Measurements from ENCODE around the gene PCDHB14. TPM values are rescaled to one million over a fixed set of nuclear protein-coding genes. Genes with fewer than 3 reads are reported as not detected.
"Not testable (repeated sequence)": the region's sequence is repeated elsewhere in the genome, so short reads cannot be mapped to it uniquely, and the experiment has no call there.

The PCDHB14 gene
- total RNA-seq, result not detected in 2 replicates

- intact Hi-C loops (cut with micrococcal nuclease), result no loop called here
Observed at GRCh38 chr5:141223112-141223783, at the start of gene PCDHB14. PCDHB14 (plus strand) TSS chr5:141223343; CDS start chr5:141223506, 163 bp downstream.

DNA sequence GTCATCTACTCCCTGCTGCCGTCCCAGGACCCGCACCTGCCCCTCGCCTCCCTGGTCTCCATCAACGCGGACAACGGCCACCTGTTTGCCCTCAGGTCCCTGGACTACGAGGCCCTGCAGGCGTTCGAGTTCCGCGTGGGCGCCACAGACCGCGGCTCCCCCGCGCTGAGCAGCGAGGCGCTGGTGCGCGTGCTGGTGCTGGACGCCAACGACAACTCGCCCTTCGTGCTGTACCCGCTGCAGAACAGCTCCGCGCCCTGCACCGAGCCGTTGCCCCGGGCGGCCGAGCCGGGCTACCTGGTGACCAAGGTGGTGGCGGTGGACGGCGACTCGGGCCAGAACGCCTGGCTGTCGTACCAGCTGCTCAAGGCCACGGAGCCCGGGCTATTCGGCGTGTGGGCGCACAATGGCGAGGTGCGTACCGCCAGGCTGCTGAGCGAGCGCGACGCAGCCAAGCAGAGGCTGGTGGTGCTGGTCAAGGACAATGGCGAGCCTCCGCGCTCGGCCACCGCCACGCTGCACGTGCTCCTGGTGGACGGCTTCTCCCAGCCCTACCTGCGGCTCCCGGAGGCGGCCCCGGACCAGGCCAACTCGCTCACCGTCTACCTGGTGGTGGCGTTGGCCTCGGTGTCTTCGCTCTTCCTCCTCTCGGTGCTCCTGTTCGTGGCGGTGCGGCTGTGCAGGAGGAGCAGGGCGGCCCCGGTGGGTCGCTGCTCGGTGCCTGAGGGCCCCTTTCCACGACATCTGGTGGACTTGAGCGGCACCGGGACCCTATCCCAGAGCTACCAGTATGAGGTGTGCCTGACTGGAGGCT is 48.6 kb upstream of the PCDHB14 start:
- intact Hi-C loops (cut with micrococcal nuclease), result not testable (repeated sequence)

- intact Hi-C loops (cut with micrococcal nuclease), result no loop called here
Observed at GRCh38 chr5:141175933-141176332, 47.2 kb upstream of the PCDHB14 start.

DNA sequence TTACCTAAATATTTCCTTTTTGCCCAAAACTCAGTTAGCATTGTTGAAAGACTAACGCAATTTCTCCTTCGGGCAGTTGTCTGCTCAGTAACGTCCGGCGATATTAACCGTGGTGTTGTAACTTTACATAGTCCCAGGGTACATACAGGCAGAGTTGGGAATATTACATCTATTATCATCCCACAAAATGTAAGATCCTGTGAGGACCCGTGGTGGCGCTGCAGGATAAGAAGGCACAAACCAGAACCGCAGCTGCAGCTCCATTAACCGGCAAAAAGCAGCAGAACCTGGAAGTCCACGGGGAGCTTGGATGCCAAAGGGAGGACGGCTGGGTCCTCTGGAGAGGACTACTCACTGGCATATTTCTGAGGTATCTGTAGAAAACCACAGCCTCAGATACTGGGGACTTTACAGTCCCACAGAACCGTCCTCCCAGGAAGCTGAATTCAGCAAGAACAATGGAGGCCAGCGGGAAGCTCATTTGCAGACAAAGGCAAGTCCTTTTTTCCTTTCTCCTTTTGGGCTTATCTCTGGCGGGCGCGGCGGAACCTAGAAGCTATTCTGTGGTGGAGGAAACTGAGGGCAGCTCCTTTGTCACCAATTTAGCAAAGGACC is 45.5 kb upstream of the PCDHB14 start, which contains the start of gene PCDHB8:
Gene PCDHB8, plus strand, starts transcription at position 214 of the 615 bp plus-strand sequence. Its CDS starts 245 bp downstream, at position 459.
- intact Hi-C loops (cut with micrococcal nuclease), result not testable (repeated sequence)

GRCh38 chr5:141179371-141179770 is 43.8 kb upstream of the PCDHB14 start:
- intact Hi-C loops (cut with micrococcal nuclease), result not testable (repeated sequence)

- intact Hi-C loops (cut with micrococcal nuclease), result not testable (repeated sequence)
Observed at GRCh38 chr5:141179876-141180275, 43.3 kb upstream of the PCDHB14 start.

GRCh38 chr5:141180313-141180712 is 42.8 kb upstream of the PCDHB14 start:
- intact Hi-C loops (cut with micrococcal nuclease), result no loop called here

GRCh38 chr5:141182248-141182647 is 40.9 kb upstream of the PCDHB14 start, which contains the start of gene PCDHB16:
PCDHB16 (plus strand) TSS chr5:141182387; CDS start chr5:141182560, 173 bp downstream.
- intact Hi-C loops (cut with micrococcal nuclease), result no loop called here

DNA sequence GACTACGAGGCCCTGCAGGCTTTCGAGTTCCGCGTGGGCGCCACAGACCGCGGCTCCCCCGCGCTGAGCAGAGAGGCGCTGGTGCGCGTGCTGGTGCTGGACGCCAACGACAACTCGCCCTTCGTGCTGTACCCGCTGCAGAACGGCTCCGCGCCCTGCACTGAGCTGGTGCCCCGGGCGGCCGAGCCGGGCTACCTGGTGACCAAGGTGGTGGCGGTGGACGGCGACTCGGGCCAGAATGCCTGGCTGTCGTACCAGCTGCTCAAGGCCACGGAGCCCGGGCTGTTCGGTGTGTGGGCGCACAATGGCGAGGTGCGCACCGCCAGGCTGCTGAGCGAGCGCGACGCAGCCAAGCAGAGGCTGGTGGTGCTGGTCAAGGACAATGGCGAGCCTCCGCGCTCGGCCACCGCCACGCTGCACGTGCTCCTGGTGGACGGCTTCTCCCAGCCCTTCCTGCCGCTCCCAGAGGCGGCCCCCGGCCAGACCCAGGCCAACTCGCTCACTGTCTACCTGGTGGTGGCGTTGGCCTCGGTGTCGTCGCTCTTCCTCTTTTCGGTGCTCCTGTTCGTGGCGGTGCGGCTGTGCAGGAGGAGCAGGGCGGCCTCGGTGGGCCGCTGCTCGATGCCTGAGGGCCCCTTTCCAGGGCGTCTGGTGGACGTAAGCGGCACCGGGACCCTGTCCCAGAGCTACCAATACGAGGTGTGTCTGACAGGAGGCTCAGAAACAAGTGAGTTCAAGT is 38.9 kb upstream of the PCDHB14 start:
- intact Hi-C loops (cut with micrococcal nuclease), result not testable (repeated sequence)

DNA sequence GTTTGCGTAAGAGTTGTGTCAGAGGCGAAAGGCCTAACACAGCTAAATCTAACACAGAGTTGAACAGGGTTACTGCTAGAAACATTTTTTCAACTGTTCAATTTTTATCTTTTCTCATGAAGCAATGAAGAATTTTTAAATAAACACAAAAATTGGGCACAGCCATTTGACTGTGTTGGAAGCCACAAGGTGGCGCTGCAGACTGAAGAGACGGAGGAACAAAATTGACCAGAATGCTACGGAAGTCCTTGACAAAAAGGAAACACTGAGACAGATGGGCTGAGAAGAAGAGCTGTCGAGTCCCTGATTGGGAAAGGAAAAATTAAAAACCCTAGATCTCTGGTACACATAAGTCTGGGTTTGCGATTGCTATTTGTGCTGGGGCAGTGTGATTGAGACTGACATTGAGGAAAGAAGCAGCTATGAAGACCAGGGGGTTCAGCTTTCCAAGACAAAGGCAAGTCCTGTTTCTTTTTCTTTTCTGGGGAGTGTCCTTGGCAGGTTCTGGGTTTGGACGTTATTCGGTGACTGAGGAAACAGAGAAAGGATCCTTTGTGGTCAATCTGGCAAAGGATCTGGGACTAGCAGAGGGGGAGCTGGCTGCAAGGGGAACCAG is 36.1 kb upstream of the PCDHB14 start, which contains the start of gene PCDHB9:
Gene PCDHB9, plus strand, starts transcription at position 265 of the 616 bp plus-strand sequence. Its CDS starts 158 bp downstream, at position 423.
- intact Hi-C loops (cut with micrococcal nuclease), result no loop called here

DNA sequence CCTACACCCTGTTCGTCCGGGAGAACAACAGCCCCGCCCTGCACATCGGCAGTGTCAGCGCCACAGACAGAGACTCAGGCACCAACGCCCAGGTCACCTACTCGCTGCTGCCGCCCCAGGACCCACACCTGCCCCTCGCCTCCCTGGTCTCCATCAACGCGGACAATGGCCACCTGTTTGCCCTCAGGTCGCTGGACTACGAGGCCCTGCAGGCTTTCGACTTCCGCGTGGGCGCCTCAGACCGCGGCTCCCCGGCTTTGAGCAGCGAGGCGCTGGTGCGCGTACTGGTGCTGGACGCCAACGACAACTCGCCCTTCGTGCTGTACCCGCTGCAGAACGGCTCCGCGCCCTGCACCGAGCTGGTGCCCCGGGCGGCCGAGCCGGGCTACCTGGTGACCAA is 34.5 kb upstream of the PCDHB14 start:
- intact Hi-C loops (cut with micrococcal nuclease), result not testable (repeated sequence)

- intact Hi-C loops (cut with micrococcal nuclease), result not testable (repeated sequence)
Observed at GRCh38 chr5:141189131-141189530, 34.0 kb upstream of the PCDHB14 start.

- intact Hi-C loops (cut with micrococcal nuclease), result no loop called here
Observed at GRCh38 chr5:141192110-141192725, 30.9 kb upstream of the PCDHB14 start, which contains the start of gene PCDHB10. PCDHB10 (plus strand) TSS chr5:141192353; CDS start chr5:141192553, 200 bp downstream.

DNA sequence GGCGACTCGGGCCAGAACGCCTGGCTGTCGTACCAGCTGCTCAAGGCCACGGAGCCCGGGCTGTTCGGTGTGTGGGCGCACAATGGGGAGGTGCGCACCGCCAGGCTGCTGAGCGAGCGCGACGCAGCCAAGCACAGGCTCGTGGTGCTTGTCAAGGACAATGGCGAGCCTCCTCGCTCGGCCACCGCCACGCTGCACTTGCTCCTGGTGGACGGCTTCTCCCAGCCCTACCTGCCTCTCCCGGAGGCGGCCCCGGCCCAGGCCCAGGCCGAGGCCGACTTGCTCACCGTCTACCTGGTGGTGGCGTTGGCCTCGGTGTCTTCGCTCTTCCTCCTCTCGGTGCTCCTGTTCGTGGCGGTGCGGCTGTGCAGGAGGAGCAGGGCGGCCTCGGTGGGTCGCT is 28.8 kb upstream of the PCDHB14 start:
- intact Hi-C loops (cut with micrococcal nuclease), result not testable (repeated sequence)

DNA sequence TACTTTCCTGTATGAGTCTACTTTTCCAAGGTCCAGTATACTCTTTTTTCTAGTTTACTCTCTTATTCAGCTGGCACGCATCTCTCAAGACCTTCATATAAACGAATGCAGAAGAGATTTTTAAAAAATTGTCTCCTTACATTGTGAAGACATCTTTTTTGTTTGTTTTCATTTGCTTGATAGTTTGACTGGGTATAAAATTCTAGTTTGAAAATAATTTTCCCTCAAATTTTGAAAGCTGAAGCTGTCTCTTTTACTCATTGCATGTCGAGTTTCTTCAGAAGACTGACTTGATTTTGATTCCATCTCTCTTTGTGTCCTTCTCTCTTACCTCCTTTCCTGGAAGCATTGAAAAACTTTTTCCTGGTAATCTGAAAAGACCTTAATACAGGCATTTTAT is 26.8 kb upstream of the PCDHB14 start:
- intact Hi-C loops (cut with micrococcal nuclease), result no loop called here

DNA sequence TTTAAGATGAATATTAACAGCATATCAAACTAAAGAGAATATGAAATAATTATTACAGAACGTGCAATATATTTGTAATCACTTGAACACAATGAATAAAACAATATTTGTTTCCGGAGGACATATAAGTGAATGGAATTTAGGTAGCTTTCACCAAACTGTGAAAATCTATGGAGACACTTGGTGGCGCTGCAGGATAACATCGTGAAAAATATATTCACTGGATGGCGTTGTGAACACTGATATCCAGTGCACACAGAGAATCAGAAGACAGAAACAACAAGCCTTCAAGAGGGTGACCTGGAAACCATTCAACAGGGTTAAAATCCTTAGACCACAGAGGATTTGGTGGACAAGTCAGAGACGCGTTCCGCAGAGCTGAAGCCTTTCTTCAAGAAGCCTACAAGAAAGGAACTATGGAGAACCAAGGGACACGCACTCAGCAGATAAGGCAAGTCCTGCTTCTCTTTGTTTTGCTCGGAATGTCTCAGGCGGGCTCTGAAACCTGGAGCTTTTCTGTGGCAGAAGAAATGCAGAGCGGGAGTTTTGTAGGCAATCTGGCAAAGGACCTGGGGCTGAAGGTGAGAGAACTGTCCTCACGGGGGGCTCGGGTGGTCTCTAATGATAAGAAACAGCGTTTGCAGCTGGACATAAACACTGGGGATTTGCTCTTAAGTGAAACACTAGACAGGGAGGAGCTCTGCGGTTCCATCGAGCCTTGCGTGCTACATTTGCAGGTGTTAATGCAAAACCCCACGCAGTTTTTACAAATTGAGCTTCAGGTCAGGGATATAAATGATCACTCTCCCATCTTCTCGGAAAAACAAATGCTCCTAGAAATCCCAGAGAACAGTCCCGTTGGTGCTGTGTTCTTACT is 23.5 kb upstream of the PCDHB14 start, which contains the start of gene PCDHB11:
Gene PCDHB11, plus strand, starts transcription at position 269 of the 877 bp plus-strand sequence. Its CDS starts 148 bp downstream, at position 417.
- intact Hi-C loops (cut with micrococcal nuclease), result no loop called here

DNA sequence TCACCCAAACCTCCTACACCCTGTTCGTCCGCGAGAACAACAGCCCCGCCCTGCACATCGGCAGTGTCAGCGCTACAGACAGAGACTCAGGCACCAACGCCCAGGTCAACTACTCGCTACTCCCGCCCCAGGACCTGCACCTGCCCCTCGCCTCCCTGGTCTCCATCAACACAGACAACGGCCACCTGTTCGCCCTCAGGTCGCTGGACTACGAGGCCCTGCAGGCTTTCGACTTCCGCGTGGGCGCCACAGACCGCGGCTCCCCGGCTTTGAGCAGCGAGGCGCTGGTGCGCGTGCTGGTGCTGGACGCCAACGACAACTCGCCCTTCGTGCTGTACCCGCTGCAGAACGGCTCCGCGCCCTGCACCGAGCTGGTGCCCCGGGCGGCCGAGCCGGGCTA is 22.0 kb upstream of the PCDHB14 start:
- intact Hi-C loops (cut with micrococcal nuclease), result not testable (repeated sequence)

DNA sequence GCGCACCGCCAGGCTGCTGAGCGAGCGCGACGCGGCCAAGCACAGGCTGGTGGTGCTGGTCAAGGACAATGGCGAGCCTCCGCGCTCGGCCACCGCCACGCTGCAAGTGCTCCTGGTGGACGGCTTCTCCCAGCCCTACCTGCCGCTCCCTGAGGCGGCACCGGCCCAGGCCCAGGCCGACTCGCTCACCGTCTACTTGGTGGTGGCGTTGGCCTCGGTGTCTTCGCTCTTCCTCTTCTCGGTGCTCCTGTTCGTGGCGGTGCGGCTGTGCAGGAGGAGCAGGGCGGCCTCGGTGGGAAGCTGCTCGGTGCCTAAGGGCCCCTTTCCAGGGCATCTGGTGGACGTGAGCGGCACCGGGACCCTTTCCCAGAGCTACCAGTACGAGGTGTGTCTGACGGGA is 21.5 kb upstream of the PCDHB14 start:
- intact Hi-C loops (cut with micrococcal nuclease), result not testable (repeated sequence)

GRCh38 chr5:141208478-141208877 is 14.7 kb upstream of the PCDHB14 start, which contains the start of gene PCDHB12:
PCDHB12 (plus strand) TSS chr5:141208719; CDS start chr5:141208908, 189 bp downstream.
- intact Hi-C loops (cut with micrococcal nuclease), result no loop called here

All from T-helper 2 cell treated with Interferon-gamma antibody and Interleukin-4, amounts not matched to agents 100 ng/mL and 5 ng/mL, for 36 hours (primary cell).